Suppressor macrophage treated with lipopolysaccharide for 4 hours (primary cell): ENCODE measurements around the gene PGC.

Experiments
- DNase-seq: peaks from one replicate; pipeline ENCODE4 v3.0.0-alpha.2; 2020

PGC gene

GRCh38 chr6:41728073-41728936 is 18.9 kb downstream of the PGC start:
- DNase-seq, result no peak

DNA sequence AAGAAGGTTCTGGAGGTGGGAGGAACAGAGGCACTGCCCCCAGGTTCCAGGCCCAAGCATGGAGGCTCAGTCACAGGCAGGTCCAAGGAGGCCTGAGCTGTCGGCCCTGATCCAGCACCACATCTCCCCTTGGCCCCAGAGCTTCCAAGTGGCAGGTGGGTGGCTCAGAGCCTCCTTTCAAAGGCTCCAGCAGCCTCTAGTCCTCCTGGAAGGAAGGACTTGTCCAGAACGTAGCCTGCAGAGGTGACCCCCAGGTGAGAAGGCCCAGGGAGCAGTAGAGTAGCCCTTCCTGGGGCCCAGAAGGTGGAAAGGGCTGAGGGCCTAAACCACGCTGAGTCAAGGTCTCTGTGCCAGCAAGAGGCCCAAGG is 19.5 kb downstream of the PGC start:
- DNase-seq, result no peak

DNA sequence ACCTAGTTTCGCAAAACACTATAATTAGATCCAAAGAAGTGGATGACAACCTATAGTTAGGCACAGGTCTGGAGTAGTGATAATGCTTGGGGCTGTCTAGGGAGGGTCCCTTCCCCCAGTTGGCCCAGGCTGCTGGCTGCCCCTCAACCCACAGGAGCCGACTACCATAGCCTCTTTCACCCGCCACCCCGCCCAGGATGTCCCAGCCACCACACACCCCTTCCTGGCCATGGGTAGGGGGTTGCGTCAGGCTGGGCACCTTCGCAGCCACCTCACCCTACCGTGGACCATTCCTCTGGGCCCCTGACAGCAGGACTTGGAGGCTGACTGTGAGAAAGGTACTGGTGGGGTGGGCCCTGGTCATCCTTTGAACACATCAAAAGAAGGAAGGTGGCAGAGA is 20.3 kb downstream of the PGC start:
- DNase-seq, result no peak

DNA sequence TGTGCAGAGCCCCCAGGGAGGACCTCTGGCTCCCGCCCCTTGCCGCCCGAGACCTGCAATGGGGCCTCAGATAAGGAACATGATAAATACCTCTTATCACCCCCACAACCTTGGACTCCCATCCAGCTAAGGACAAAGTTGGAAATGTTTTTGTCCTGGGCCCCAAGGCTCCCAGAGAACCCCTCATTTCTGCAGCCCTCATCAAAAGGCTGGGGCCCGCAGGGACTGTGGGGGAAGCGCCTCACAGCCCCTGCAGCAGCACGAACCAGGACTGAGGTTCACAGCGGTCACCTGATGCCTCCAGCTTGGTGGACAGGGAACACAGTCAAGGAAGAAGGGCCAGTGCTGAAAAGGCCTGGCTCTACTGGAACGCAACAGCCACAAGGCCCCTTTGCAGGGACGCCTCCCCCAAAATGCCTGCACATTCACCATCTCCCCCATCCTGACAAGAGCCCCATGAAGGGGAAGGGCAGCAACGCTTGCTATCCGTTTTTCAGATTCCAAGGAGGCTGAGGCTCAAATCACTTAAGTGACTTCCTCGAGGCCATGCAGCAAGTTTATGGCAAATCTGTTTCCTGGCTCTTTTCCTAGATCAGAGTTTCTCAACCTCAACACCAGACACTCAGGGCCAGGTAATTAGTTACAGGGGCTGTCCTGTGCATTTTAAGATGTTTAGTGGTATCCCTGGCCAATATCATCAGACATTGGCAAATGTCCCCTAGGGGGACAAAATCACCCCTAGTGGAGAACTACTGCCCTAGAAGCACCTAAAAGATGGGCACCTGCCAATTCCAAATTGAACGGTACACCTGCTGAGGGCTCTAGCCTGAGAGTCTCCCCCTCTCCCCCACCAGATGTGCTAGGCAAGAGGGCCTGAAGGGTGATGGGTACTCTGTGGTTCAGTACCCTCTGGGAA is 22.4 kb downstream of the PGC start:
- no peak for DNase-seq

- DNase-seq, result no peak
Observed at GRCh38 chr6:41724228-41724580, 23.0 kb downstream of the PGC start.

DNA sequence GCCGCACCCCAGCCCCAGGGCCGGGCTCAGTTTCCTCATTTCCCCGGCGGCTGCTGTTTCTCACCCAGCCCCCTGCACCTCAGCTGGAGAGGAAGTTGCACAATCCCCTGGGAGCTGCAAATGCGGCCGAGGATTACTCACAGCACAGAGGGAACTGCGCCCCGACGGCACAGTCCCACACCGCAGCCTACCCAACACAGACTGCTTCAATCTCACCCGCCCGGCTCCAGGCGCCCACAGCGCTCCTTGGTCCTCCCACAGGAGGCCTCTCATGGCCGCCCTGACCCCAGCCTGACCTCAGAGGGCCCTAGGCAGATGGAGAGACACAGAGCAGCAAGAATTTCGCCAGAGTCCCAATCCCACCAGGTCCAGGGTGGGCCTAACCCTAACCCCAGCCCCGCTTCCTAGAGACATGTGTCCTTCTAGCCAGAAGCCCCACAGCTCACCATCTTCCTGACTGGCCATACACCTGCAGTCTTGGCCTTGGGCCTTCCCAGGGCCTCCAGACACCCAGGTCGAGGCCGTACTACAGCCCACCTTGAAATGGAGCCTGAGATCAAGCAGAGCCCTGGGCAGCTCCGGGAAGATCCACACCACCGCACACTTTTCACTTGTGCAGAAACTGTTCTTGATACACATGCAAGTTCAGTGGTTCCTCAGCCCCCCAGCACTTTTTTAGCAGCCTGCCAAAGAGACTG is 23.5 kb downstream of the PGC start:
- DNase-seq, result peak; percentile 96

DNA sequence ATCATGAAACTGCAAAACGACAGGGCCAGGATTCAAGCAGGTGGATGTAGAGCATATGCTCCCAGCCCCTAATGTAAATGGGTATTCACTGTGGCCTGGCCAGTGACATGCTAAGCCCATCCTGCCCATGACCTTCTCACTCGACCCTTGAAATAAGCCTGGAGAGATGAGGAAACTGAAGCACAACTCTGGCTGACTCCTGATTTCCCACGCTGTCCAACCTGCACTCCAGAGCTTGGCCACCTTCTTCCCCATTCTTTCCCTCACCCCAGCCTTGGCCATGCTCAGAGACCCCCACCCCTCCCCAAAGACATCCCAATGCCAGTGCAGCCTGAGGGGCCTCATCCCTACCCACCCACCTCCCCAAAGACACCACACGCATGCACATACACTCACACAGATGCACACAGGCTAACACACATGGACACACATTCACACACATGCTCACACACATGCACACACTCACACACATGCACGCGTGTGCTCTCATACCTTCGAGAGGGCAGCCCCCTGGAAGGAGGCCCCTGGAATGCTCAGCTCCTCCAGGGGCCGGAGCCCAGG is 24.1 kb downstream of the PGC start:
- no peak for DNase-seq

GRCh38 chr6:41721414-41721813 is 25.8 kb downstream of the PGC start:
- DNase-seq, result no peak

- no peak for DNase-seq
Observed at GRCh38 chr6:41720783-41721182, 26.4 kb downstream of the PGC start.

- DNase-seq, result peak; percentile 84
Observed at GRCh38 chr6:41720262-41720620, 27.0 kb downstream of the PGC start.

- DNase-seq, result no peak
Observed at GRCh38 chr6:41719436-41720261, 27.5 kb downstream of the PGC start.

DNA sequence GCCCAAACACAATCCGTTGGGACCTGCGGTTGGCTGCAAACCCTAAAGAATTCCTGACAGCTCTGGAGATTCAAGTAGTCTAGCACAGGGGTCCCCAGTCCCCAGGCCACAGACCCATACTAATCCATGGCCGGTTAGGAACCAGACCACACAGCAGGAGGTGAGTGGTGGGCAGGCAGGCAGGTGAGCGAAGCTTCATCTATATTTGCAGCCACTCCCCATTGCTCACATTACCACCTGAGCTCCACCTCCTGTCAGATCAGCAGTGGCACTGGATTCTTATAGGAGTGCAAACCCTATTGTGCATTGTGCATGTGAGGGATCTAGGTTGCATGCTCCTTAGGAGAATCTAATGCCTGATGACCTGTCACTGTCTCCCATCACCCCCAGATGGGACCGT is 28.4 kb downstream of the PGC start:
- no peak for DNase-seq

DNA sequence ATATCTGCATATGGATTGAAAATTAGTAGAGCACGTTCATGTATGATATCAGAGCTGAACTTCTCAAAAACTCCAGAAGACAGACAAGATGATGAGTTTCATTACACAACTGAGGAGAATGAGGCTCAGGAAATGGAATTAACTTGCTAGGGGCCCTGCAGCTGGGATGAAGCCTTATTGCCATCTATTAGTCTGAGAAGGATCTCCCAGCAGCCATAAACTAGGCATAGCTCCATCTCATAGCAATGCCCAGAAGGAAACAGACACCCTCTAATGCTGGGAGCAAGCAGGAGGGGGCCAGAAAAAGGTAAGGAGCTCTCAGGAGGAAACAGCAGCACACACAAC is 29.8 kb downstream of the PGC start:
- peak; percentile 34 for DNase-seq

- DNase-seq, result no peak
Observed at GRCh38 chr6:41716516-41717391, 30.4 kb downstream of the PGC start.

DNA sequence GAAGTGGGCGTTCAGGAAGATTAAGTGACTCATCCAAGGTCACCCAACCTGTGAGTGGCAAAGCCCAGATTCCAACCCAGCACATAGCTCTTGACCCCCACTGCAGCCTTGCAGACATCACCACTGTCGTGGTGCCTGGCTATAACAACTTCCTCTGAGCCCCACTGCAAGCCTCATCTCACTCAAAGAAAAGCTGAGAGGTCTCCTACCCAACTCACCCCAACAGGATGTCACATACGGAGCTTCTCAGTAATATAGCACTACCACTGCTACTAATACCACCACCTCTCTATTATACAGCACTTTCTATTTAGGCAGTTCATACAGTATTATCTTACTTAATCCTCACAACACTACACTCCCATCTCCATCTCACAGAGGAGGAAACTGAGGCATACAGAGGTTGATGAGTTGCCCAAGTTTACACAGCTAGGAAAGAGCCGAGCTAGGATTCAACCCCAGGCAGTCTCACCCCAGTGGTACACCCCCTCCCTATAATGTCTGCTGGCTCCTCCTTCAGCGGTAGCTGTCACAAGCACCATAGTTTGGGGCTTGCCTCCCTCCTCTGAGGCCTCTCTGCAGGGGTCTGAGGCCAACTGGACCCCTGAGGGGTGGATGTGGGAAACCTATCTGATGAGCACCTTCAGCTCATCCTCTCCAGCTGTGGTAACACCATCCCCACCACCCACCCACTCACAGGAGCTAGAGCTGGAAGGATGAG is 31.2 kb downstream of the PGC start:
- DNase-seq, result no peak

DNA sequence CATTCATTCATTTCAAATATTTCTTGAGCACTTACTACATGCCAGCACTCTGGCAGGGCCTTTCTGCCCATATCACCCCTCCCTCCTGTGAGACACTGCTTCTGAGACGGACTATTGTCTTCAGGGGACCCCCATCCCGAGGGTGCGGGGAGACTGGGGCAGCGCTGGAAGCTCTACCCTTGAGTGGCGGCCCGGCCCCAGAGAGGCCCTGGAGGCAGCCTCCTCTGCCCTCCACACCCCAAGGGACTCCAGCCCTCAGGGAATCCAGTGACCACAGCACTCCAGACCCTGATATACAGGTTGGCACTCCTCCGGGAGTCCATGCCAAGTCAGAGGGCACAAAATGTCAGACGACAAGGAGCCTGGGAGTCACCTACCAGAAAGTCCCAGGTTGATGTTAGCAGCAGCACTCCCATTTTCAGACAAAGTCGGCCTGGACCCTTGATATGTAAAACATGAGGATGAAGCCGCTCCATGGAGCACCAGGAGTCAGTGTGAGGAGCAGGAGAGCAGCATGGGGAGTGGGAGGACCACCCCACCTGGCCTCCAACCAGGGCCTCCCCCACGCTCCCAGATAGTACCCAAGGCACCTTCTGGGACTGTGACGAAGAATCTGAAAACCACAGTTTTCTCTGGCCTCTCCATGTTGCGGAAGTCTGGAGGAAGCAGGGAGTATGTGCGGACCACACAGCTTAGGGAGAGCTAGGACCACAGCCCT is 32.5 kb downstream of the PGC start:
- no peak for DNase-seq

GRCh38 chr6:41713650-41714291 is 33.4 kb downstream of the PGC start:
- peak; percentile 66 for DNase-seq

DNA sequence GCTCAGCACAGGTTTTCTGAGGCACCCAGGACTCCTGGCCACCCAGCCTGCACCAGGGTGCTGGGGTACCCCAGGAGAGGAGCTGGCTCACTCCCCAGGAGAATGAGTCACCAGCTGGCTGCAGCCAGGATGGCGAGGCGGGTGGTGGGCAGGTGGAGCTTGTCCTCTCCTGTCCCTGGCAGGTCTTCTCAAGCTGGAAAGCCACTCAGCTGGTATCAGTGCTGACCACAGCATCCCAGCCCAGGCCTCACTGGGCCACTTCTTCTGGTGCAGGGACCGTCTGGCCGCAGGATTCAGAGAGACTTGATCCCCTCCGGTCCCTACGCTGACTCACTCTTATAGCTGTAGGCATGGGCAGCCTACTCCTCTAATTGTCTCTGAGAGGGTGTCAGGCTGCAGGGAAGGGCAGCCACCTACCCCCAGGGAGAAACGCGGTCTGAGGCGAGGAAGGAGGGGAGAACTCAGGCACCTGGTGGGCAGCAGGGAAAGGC is 34.0 kb downstream of the PGC start:
- no peak for DNase-seq

DNA sequence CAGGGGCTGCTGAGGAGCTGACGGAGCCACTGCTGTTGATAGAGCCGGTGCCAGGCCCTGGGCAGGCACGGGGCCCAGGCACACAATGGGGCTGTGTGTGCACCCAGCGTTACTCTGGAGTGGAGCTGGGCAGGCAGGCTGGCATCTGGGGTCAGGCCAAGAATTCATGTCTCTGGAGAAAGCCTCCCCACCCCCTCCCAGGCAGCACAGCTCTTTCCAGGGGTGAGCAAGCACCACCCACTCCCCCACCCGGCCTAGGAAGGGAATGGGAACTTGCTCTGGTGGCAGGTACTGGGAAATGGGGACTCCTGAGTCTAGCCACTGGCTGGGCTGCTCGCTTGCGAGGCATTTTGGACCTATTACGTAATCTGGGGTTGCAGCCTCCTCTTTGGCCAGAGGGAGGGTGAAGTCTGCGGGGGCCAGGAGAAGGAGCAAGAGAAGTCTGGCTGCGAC is 34.5 kb downstream of the PGC start:
- no peak for DNase-seq
